Measurements from ENCODE around the gene GGT5.
"Not testable (repeated sequence)": the region's sequence is repeated elsewhere in the genome, so short reads cannot be mapped to it uniquely, and the experiment has no call there.

The GGT5 gene

GRCh38 chr22:24240381-24240780, 4.5 kb downstream of the GGT5 start:
- POLR2A ChIA-PET: no interaction called here
- CTCF ChIA-PET: no interaction called here
- TF ChIP-seq L3MBTL2 (conservative IDR thresholded peaks at IDR 0.05): no peak
- no peak for DNase-seq (ENCODE audit: extremely low spot score)

GRCh38 chr22:24238101-24238694, 6.7 kb downstream of the GGT5 start:
- DNase-seq (ENCODE audit: extremely low spot score); POLR2A ChIA-PET; CTCF ChIA-PET: not testable (repeated sequence)

GRCh38 chr22:24236656-24237055, 8.2 kb downstream of the GGT5 start:
- POLR2A ChIA-PET: no interaction called here
- DNase-seq (ENCODE audit: extremely low spot score): no peak
- TF ChIP-seq FOXK2 (IDR thresholded peaks at IDR 0.05): no peak
- TF ChIP-seq ZNF384 (IDR thresholded peaks at IDR 0.05): no peak
- no peak for TF ChIP-seq L3MBTL2 (conservative IDR thresholded peaks at IDR 0.05)
- TF ChIP-seq LEF1 (IDR thresholded peaks at IDR 0.05; ENCODE audit: borderline replicate concordance): no peak
- TF ChIP-seq BHLHE40 (IDR thresholded peaks at IDR 0.05; ENCODE audit: borderline replicate concordance): no peak
- TF ChIP-seq NFRKB (IDR thresholded peaks at IDR 0.05): no peak
- TF ChIP-seq ARNT (IDR thresholded peaks at IDR 0.05): no peak
- no peak for TF ChIP-seq PKNOX1 (IDR thresholded peaks at IDR 0.05)
- TF ChIP-seq TARDBP (IDR thresholded peaks at IDR 0.05): no peak
- no peak for TF ChIP-seq CTBP1 (IDR thresholded peaks at IDR 0.05; ENCODE audit: borderline replicate concordance)
- CTCF ChIA-PET: interaction anchor here (1.2 kb wide), 1 partner anchor 11 kb away, joined by 3 read pairs; no protein-coding TSS in a partner anchor

- ChIA-PET POLR2A (no interaction called here), CTCF (no interaction called here)
- TF ChIP-seq FOXA1 (IDR thresholded peaks at IDR 0.05) (no peak), HDGF (IDR thresholded peaks at IDR 0.05; ENCODE audit: borderline replicate concordance) (no peak), L3MBTL2 (conservative IDR thresholded peaks at IDR 0.05) (no peak), FOXK2 (IDR thresholded peaks at IDR 0.05) (no peak), LEF1 (IDR thresholded peaks at IDR 0.05; ENCODE audit: borderline replicate concordance) (no peak), SUZ12 (IDR thresholded peaks at IDR 0.05) (no peak), ZNF384 (IDR thresholded peaks at IDR 0.05) (no peak), NFRKB (IDR thresholded peaks at IDR 0.05) (no peak), PKNOX1 (IDR thresholded peaks at IDR 0.05) (no peak), BHLHE40 (IDR thresholded peaks at IDR 0.05; ENCODE audit: borderline replicate concordance) (no peak), ELF4 (IDR thresholded peaks at IDR 0.05) (no peak), ARNT (IDR thresholded peaks at IDR 0.05) (no peak), FOXM1 (IDR thresholded peaks at IDR 0.05; ENCODE audit: borderline replicate concordance) (no peak), SP1 (IDR thresholded peaks at IDR 0.05) (no peak), TARDBP (IDR thresholded peaks at IDR 0.05) (no peak), CTBP1 (IDR thresholded peaks at IDR 0.05; ENCODE audit: borderline replicate concordance) (no peak)
- no peak for DNase-seq (ENCODE audit: extremely low spot score)
These were observed 9.6 kb downstream of the GGT5 start for GRCh38 chr22:24235315-24235714.

GRCh38 chr22:24233816-24234215, 11.1 kb downstream of the GGT5 start:
- DNase-seq (ENCODE audit: extremely low spot score): no peak
- POLR2A ChIA-PET: no interaction called here
- CTCF ChIA-PET: no interaction called here
- no peak for TF ChIP-seq CTBP1 (IDR thresholded peaks at IDR 0.05; ENCODE audit: borderline replicate concordance)
- TF ChIP-seq FOXM1 (IDR thresholded peaks at IDR 0.05; ENCODE audit: borderline replicate concordance): no peak
- no peak for TF ChIP-seq ARNT (IDR thresholded peaks at IDR 0.05)
- no peak for TF ChIP-seq LEF1 (IDR thresholded peaks at IDR 0.05; ENCODE audit: borderline replicate concordance)
- TF ChIP-seq ELF4 (IDR thresholded peaks at IDR 0.05): no peak
- TF ChIP-seq NFRKB (IDR thresholded peaks at IDR 0.05): no peak
- no peak for TF ChIP-seq ZNF384 (IDR thresholded peaks at IDR 0.05)
- TF ChIP-seq FOXK2 (IDR thresholded peaks at IDR 0.05): no peak
- TF ChIP-seq BHLHE40 (IDR thresholded peaks at IDR 0.05; ENCODE audit: borderline replicate concordance): no peak
- TF ChIP-seq HDGF (IDR thresholded peaks at IDR 0.05; ENCODE audit: borderline replicate concordance): no peak
- no peak for TF ChIP-seq PKNOX1 (IDR thresholded peaks at IDR 0.05)

GRCh38 chr22:24233235-24233634, 11.6 kb downstream of the GGT5 start:
- no peak for TF ChIP-seq NFRKB (IDR thresholded peaks at IDR 0.05)
- no peak for TF ChIP-seq ZNF384 (IDR thresholded peaks at IDR 0.05)
- no peak for TF ChIP-seq TARDBP (IDR thresholded peaks at IDR 0.05)
- POLR2A ChIA-PET: no interaction called here
- no peak for DNase-seq (ENCODE audit: extremely low spot score)
- CTCF ChIA-PET: interaction anchor here (1.1 kb wide), 1 partner anchor 10 kb away, joined by 4 read pairs; no protein-coding TSS in a partner anchor

GRCh38 chr22:24232725-24233124, 12.2 kb downstream of the GGT5 start:
- ChIA-PET CTCF (interaction anchor here (1.1 to 1.6 kb wide), 2 partner anchors 10 to 43 kb away, joined by 4 to 6 read pairs; no protein-coding TSS in a partner anchor), POLR2A (no interaction called here)
- TF ChIP-seq HDGF (IDR thresholded peaks at IDR 0.05; ENCODE audit: borderline replicate concordance) (no peak), FOXA1 (IDR thresholded peaks at IDR 0.05) (no peak), ELF4 (IDR thresholded peaks at IDR 0.05) (no peak), LEF1 (IDR thresholded peaks at IDR 0.05; ENCODE audit: borderline replicate concordance) (no peak), PKNOX1 (IDR thresholded peaks at IDR 0.05) (no peak), CTBP1 (IDR thresholded peaks at IDR 0.05; ENCODE audit: borderline replicate concordance) (no peak), L3MBTL2 (conservative IDR thresholded peaks at IDR 0.05) (no peak), FOXK2 (IDR thresholded peaks at IDR 0.05) (no peak), ZNF384 (IDR thresholded peaks at IDR 0.05) (no peak), ARNT (IDR thresholded peaks at IDR 0.05) (no peak), SP1 (IDR thresholded peaks at IDR 0.05) (no peak), SUZ12 (IDR thresholded peaks at IDR 0.05) (no peak), TARDBP (IDR thresholded peaks at IDR 0.05) (no peak), FOXM1 (IDR thresholded peaks at IDR 0.05; ENCODE audit: borderline replicate concordance) (no peak), NFRKB (IDR thresholded peaks at IDR 0.05) (no peak)
- no peak for DNase-seq (ENCODE audit: extremely low spot score)

Data from HEK293T (cell line).